Uterus (tissue), 4 donors: ENCODE results near the gene NFE2L3. TPM values are rescaled to one million over a fixed set of nuclear protein-coding genes. Genes with fewer than 3 reads are reported as not detected.

Source experiments
- DNase-seq, 2 donors: peaks; one replicate each; pipeline ENCODE4 v3.0.0-alpha.2; 2019 to 2020
- H3K27ac ChIP-seq, 2 donors: fragments of 200-600 bp; sonication (generic); 1 replicate in 1 of 2; 2 replicates in 1 of 2; pipeline ENCODE4 v1.5.1; 2016 to 2018
- H3K27me3 ChIP-seq, 2 donors: fragments of 200-600 bp; sonication (generic); one replicate each; pipeline ENCODE4 v1.5.1; 2018 to 2019; ENCODE audit warnings: control low read depth in 1 of 2
- H3K36me3 ChIP-seq, 2 donors: fragments of 200-600 bp; sonication (generic); one replicate each; pipeline ENCODE4 v1.5.1; 2019; ENCODE audit warnings: control low read depth in 1 of 2
- H3K4me1 ChIP-seq, 2 donors: fragments of 200-600 bp; sonication (generic); one replicate each; pipeline ENCODE4 v1.5.1; 2018 to 2019; ENCODE audit warnings: control low read depth in 1 of 2
- H3K4me3 ChIP-seq, 2 donors: fragments of 200-600 bp; sonication (generic); 1 replicate in 1 of 2; 2 replicates in 1 of 2; pipeline ENCODE4 v1.5.1; 2018 to 2019; ENCODE audit warnings: mild to moderate bottlenecking in 1 of 2
- H3K9me3 ChIP-seq, 2 donors: fragments of 200-600 bp; sonication (generic); one replicate each; pipeline ENCODE4 v1.5.1; 2019; ENCODE audit warnings: control low read depth in 1 of 2
- POLR2A ChIP-seq, 2 donors: fragments of 450-650 bp; IDR thresholded peaks; one replicate each; pipeline ENCODE4 v1.6.1; 2016; ENCODE audit warnings: antibody characterized with exemption in 2 of 2, mild to moderate bottlenecking in 1 of 2, moderate library complexity in 1 of 2
- intact Hi-C: fragments of 100-400 bp; cut with DNase I; formaldehyde crosslinking; loops from one replicate; pipeline ENCODE4 v1.15.1; 2023; ENCODE audit warnings: low total_unique reads
- total RNA-seq, 4 donors: library from RNA; depleted of rRNA in 3 of 4; stranded (reverse); fragments of >200 nt in 3 of 4; gene quantifications; one replicate each; pipeline versions ENCODE4 v1.1.0 to v1.2.4, GENCODE V29; 2014 to 2023
- TF ChIP-seq, protein P1 (sequence below), 4 experiments: fragments of 200-600 bp in 2 of 4; fragments of 450-650 bp in 2 of 4; sonication (generic) in 2 of 4; IDR thresholded peaks; one replicate each; pipeline ENCODE4 v1.5.1; 2016 to 2019; ENCODE audit warnings: antibody characterized with exemption in 4 of 4, mild to moderate bottlenecking in 2 of 4, moderate library complexity in 1 of 4
- donor health status: DM: yes; HTN: yes; CAD: no.

Gene NFE2L3
- total RNA-seq, 4 donors from 2014 or later = 3.6 to 6.2 (median 4.1) TPM; not detected in 1

DNA sequence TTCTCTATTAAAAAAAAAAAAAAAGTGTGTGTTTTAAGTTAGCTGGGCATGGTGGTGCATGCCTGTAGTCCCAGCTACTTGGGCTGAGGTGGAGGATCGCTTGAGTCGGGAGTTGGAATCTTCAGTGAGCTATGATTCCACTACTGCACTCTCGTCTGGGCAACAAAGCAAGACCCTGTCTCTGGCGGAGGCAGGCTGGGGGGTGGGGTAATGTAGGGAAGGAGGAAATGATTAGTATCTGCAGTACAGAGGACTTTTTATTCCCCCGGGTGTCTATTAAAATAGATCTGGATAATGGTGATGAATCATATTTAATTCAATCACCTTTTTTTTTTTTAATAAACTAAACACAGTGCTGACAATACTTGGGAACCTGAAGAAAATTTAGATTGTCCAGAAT is 56.0 kb downstream of the NFE2L3 start:
- H3K36me3 ChIP-seq = no peaks in the 10 kb centered on the region
- no peaks in the 10 kb centered on the region for H3K4me1 ChIP-seq
- no peak for DNase-seq
- no peak overlapping the region for H3K4me3 ChIP-seq
- TF ChIP-seq, protein P1, sequence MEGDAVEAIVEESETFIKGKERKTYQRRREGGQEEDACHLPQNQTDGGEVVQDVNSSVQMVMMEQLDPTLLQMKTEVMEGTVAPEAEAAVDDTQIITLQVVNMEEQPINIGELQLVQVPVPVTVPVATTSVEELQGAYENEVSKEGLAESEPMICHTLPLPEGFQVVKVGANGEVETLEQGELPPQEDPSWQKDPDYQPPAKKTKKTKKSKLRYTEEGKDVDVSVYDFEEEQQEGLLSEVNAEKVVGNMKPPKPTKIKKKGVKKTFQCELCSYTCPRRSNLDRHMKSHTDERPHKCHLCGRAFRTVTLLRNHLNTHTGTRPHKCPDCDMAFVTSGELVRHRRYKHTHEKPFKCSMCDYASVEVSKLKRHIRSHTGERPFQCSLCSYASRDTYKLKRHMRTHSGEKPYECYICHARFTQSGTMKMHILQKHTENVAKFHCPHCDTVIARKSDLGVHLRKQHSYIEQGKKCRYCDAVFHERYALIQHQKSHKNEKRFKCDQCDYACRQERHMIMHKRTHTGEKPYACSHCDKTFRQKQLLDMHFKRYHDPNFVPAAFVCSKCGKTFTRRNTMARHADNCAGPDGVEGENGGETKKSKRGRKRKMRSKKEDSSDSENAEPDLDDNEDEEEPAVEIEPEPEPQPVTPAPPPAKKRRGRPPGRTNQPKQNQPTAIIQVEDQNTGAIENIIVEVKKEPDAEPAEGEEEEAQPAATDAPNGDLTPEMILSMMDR (IDR thresholded peaks at IDR 0.05) = no peak
- no peak for TF ChIP-seq POLR2A (IDR thresholded peaks at IDR 0.05)
- H3K27ac ChIP-seq = no peak overlapping the region
- H3K27me3 ChIP-seq = no peaks in the 10 kb centered on the region
- no peaks in the 10 kb centered on the region for H3K9me3 ChIP-seq
- intact Hi-C loops = no loop called here

DNA sequence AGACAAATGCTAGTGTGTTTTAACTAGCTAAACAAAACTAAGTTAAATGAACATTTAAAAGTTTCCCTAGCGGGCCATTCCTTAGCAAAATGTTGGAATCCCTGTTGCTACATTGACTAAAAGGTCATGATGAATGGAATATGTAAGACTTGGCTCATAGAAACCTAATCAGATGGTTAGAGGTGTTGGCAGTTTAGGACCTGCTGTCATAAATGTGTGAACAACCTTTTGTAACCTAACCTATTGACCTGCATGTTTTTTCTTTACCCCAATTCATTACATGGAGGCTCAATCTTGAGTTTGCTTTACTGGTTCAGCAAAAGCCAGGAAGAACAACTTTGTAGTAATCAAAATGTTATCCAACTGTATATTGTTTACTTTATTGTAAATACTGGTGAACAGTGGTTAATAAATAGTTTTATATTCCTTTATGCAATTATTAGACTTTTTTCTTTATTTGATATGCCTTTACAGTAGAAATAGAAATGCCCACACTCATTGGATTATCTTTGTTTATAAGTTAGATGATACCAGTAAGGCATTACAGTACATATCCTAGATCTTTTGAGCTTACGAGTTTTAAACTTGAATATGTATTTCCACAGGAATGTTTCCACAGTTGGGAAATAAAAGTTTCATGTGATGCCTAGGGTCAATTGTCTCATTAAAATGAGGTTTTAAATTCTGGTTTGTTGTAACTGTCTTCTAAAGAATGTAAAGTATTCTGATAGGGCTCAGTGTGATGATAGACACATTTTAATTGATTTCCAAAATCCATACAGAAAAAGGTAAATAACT is 61.1 kb downstream of the NFE2L3 start:
- Histone ChIP-seq H3K27ac (no peak overlapping the region), H3K4me3 (no peak overlapping the region), H3K27me3 (no peaks in the 10 kb centered on the region), H3K36me3 (no peaks in the 10 kb centered on the region), H3K4me1 (no peaks in the 10 kb centered on the region), H3K9me3 (no peaks in the 10 kb centered on the region)
- TF ChIP-seq, protein P1 (IDR thresholded peaks at IDR 0.05) = no peak
- no peak for TF ChIP-seq POLR2A (IDR thresholded peaks at IDR 0.05)
- intact Hi-C loops = no loop called here
- DNase-seq = no peak

DNA sequence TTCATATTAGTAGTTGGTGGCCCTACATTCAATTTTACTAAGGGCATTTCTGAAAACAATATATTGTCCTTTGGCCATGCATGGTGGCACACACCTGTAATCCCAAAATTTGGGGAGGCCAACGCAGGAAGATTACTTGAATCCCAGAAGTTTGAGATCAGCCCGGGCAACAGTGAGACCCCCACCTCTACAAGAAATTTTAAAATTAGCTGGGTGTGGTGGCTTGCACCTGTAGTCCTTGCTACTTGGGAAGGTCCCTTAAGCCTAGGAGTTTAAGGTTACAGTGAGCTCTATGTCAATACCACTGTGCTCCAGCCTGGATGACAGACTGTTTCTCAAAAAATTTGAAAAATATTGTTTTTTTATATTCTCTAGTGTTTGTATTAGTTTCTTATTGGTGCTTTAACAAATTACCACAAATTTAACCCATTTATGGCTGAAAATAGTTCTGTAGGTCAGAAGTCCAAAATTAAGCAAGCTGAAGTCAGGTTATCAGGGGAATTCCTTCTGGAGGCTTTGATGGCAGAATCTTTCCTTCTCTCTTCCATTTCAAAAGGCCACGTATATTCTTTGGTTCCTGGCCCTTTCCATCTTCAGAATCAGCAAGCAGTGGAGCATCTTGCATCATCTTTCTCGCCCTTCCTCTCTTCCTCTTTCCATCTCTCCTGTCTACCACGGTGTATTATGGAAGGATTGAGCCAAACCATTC is 62.0 kb downstream of the NFE2L3 start:
- H3K4me3 ChIP-seq = no peak overlapping the region
- no peak for DNase-seq
- no peak for TF ChIP-seq POLR2A (IDR thresholded peaks at IDR 0.05)
- TF ChIP-seq, protein P1 (IDR thresholded peaks at IDR 0.05) = no peak
- intact Hi-C loops = no loop called here
- no peaks in the 10 kb centered on the region for H3K4me1 ChIP-seq
- no peak overlapping the region for H3K27ac ChIP-seq
- H3K36me3 ChIP-seq = no peaks in the 10 kb centered on the region
- H3K9me3 ChIP-seq = no peaks in the 10 kb centered on the region
- no peaks in the 10 kb centered on the region for H3K27me3 ChIP-seq

DNA sequence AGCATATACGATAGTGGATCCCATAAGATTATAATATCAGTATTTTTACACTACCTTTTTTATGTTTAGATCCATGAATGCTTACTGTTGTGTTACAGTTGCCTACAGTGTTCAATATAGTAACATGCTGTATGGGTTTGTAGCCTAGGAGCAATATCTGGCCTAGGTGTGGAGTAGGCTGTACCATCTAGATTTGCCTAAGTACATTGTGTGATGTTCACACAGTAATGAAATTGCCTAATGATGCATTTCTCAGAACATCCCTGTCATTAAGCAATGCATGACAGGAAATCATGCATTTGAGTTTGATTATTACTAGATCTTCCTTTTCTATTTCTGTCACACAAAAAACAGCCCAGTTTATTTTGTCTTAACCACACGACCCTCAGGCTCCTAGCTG is 64.1 kb downstream of the NFE2L3 start:
- H3K4me1 ChIP-seq = no peaks in the 10 kb centered on the region
- no peak overlapping the region for H3K4me3 ChIP-seq
- no peaks in the 10 kb centered on the region for H3K27me3 ChIP-seq
- H3K27ac ChIP-seq = no peak overlapping the region
- no peaks in the 10 kb centered on the region for H3K9me3 ChIP-seq
- TF ChIP-seq, protein P1 (IDR thresholded peaks at IDR 0.05) = no peak
- no peak for TF ChIP-seq POLR2A (IDR thresholded peaks at IDR 0.05)
- H3K36me3 ChIP-seq = no peaks in the 10 kb centered on the region
- intact Hi-C loops = no loop called here
- no peak for DNase-seq

DNA sequence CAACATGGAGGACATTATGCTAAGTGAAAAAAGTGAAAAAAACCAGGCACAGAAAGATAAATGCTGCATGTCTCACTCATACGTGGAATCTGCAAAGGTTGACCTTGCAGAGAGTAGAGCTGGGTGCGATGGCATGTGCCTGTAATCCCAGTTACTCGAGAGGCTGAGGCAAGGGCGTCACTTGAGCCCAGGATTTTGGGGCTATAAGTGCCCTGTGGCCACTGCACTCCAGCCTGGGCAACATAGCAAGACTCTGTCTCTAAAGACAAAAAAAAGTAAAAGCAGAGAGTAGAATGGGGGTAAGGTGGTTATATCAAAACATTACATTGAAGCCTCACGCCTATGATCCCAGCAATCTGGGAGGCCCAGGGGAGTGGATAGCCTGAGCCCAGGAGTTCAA is 72.4 kb downstream of the NFE2L3 start:
- H3K27ac ChIP-seq = no peak overlapping the region
- no peak overlapping the region for H3K4me3 ChIP-seq
- H3K9me3 ChIP-seq = no peaks in the 10 kb centered on the region
- H3K36me3 ChIP-seq = no peaks in the 10 kb centered on the region
- H3K27me3 ChIP-seq = no peaks in the 10 kb centered on the region
- no peaks in the 10 kb centered on the region for H3K4me1 ChIP-seq
- DNase-seq = no peak
- no peak for TF ChIP-seq POLR2A (IDR thresholded peaks at IDR 0.05)
- TF ChIP-seq, protein P1 (IDR thresholded peaks at IDR 0.05) = no peak
- intact Hi-C loops = no loop called here
